Skeletal muscle tissue (tissue), 4 donors: Measurements from ENCODE around the gene ZNF689. TPM values are rescaled to one million over a fixed set of nuclear protein-coding genes. Genes with fewer than 3 reads are reported as not detected.
A peak's percentile ranks its signal among the peaks of the same experiment; 100 is the strongest.

Experiments used
- H3K27ac ChIP-seq: one replicate; pipeline ENCODE4 v1.7.0; 2013; ENCODE audit warnings: mild to moderate bottlenecking, low read depth, low read length, inconsistent platforms
- H3K27me3 ChIP-seq, 3 donors: one replicate each; pipeline ENCODE4 v1.7.0; 2013; ENCODE audit warnings: low read length in 3 of 3; ENCODE audit not compliant: control insufficient read depth in 3 of 3, insufficient read depth in 3 of 3
- H3K36me3 ChIP-seq, 3 donors: one replicate each; pipeline ENCODE4 v1.7.0; 2013; ENCODE audit warnings: low read length in 3 of 3; ENCODE audit not compliant: control insufficient read depth in 3 of 3, insufficient read depth in 3 of 3
- H3K4me1 ChIP-seq, 3 donors: one replicate each; pipeline ENCODE4 v1.7.0; 2013; ENCODE audit warnings: low read length in 3 of 3, mild to moderate bottlenecking in 3 of 3; ENCODE audit not compliant: control insufficient read depth in 3 of 3, insufficient read depth in 3 of 3
- H3K4me3 ChIP-seq, 3 donors: one replicate each; pipeline ENCODE4 v1.7.0; 2013; ENCODE audit warnings: low read length in 3 of 3
- H3K9ac ChIP-seq, 3 donors: one replicate each; pipeline ENCODE4 v1.7.0; 2013; ENCODE audit warnings: low read length in 3 of 3, mild to moderate bottlenecking in 3 of 3, moderate library complexity in 2 of 3, low read depth in 1 of 3
- H3K9me3 ChIP-seq, 3 donors: one replicate each; pipeline ENCODE4 v1.7.0; 2013; ENCODE audit warnings: low read length in 3 of 3; ENCODE audit not compliant: control insufficient read depth in 3 of 3
- total RNA-seq: library from RNA; depleted of rRNA; stranded (reverse); fragments of >200 nt; gene quantifications from one replicate; pipeline ENCODE4 v1.2.3, GENCODE V29; 2014
- donor health status: Osteomylitis.

Gene ZNF689
- total RNA-seq, 1 donor from 2014 or later: 4.7 TPM

DNA sequence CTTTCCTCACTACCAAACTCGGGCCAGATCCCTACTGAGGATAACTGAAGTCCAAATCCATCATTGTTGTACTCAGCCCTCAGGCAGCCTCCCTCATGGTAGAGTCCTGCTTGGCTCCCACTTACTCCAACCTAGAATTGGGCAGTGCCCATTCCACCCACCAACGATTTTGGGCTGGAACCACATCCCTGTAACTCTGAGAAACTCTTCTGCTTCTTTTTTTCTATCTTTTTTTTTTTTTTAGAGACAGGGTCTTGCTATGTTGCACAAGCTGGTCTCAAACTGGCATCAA, 41.8 kb upstream of the ZNF689 start:
- H3K4me1 ChIP-seq: peaks cover 21 to 27% (median 24%) of the 10 kb centered on the region in 3 donors
- peak overlapping the region; percentile 79 to 97 (median 88) for H3K9ac ChIP-seq
- peak overlapping the region; percentile 71 to 91 (median 74) for H3K4me3 ChIP-seq
- H3K27me3 ChIP-seq: no peaks in the 10 kb centered on the region
- H3K27ac ChIP-seq: peak overlapping the region; percentile 93
- peaks cover 37 to 40% (median 38%) of the 10 kb centered on the region in 3 donors for H3K36me3 ChIP-seq
- H3K9me3 ChIP-seq: no peaks in the 10 kb centered on the region

DNA sequence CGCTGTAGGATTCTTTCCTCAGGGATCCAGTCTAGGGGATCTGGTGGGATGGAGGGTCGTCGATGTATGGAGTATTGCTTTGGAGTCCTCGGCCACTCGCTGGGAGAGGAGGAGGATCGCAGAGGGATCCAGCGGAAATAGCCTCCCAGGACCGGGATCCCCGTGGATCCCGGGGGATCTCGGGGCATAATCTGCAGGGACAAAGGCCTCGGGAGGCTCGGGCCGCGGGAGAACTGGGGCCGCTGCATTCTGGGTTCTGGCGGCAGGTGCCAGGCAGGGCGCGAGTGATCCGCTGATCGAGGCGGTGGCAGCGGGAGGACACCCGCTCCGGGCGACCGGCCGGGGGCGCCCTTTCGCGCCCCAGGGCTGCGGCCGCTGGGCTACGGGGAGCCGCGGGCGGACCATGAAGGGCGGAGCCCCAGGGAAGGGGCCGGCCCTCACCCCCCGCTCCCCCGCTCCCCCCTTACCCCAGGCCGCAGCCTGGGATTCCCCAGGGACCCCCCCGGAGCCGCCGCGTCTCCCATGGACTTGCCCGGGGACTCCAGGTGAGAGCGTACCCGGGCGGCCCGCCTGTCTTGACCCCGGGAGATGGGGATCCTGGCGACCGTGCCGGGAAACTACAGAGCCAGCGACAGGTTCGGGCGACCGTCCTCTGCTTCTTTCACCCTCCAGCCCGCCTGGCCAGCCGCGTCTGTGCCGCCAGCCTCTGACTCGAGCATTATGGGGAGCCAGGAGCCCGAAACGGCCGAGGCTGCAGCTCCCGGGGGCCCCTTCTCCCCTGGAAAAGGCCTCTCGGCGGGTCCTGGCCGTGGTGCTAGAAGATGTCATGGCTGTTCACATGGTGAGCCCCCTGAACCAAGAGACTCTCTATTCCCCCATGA, 41.2 kb upstream of the ZNF689 start:
- Histone ChIP-seq H3K27me3 (no peaks in the 10 kb centered on the region), H3K4me1 (peaks cover 17 to 22% (median 21%) of the 10 kb centered on the region in 3 donors), H3K4me3 (peak overlapping the region; percentile 89 to 92 (median 91)), H3K9ac (peak overlapping the region; percentile 96 to 97 (median 97)), H3K36me3 (peaks cover 34 to 35% (median 35%) of the 10 kb centered on the region in 3 donors), H3K27ac (peak overlapping the region; percentile 93), H3K9me3 (no peaks in the 10 kb centered on the region)

DNA sequence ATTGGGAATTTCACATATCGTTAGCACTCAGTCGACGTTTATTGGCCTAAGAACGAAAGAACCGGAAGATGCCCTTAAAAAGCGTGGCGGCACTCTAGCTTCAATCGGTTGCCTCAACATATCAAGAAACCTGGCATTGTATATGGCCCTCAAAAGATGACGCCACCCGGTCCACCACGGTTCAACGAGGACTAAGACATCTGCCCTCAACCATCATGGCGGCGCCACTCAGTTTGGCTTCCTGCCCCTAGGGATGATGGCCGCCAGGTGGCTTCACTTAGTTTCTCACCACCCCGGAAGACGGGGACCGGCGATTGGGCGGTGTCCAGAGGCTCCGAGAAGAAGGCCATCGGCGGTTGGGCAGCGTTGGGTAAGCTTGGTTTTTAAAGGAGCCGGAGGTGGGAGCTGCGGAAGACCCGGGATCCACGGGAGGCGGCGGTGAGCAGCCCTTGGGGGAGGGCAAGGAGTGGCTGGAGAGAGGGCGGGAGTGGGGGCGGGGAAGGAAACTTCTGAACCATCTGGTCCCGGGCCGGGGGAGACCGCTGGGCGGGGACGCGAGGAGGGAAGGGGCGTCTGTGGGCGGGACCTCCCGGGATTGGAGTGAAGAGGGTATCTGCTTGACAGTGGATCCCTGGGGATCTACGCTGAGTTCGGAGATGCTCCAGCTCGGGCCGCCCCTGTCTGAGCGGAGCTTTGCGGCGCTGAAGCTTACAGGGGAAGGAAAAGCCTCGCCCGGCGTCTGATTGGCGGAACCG, 40.4 kb upstream of the ZNF689 start, which contains the start of gene PRR14:
Gene PRR14, plus strand, starts transcription at position 592 of the 755 bp plus-strand sequence. CDS start 686 bp downstream, outside the sequence.
- Histone ChIP-seq H3K9ac (peak within 1 kb of the TSS; percentile 96 to 97 (median 97)), H3K27ac (peak within 1 kb of the TSS; percentile 93), H3K27me3 (no peaks in the 10 kb centered on the region), H3K9me3 (no peaks in the 10 kb centered on the region), H3K36me3 (peaks cover 27 to 28% (median 27%) of the 10 kb centered on the region in 3 donors), H3K4me1 (peaks cover 17 to 22% (median 21%) of the 10 kb centered on the region in 3 donors), H3K4me3 (peak within 1 kb of the TSS; percentile 89 to 92 (median 91))

DNA sequence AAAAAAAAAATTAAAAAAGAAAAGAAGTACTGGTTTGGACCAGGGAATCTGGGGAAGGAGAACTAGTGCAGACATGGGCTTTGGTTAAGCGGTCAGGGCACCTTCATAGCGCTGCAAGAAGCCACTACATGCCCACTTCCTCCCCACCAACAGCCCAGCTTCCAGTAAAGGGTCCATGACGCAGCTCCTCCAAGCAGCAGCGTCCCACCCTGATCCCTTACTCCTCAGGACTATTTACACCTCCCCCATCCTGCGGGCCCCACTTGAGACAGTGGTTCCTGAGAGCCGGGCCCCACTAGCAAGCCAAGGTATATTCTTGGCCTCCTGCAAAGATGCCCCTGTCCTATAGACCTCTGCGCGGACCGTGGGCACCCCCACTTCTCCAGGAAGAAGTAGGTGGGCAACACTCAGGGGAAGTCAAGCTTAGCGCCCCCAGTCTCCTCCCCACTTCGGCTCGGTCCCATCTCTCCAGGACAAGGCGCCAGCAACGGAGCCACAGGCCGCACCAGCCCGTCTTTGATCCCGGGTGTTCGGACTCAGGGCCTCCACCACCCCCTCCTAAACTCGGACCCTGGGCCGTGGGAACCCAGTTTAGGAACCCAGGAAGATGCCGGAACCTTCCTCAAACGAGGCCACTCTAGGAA, 39.7 kb upstream of the ZNF689 start:
- peak overlapping the region; percentile 84 to 97 (median 85) for H3K9ac ChIP-seq
- H3K4me3 ChIP-seq: peak overlapping the region; percentile 78 to 91 (median 83)
- H3K27me3 ChIP-seq: no peaks in the 10 kb centered on the region
- H3K9me3 ChIP-seq: no peaks in the 10 kb centered on the region
- peaks cover 20 to 21% (median 21%) of the 10 kb centered on the region in 3 donors for H3K36me3 ChIP-seq
- H3K27ac ChIP-seq: peak overlapping the region; percentile 93
- peaks cover 17 to 22% (median 21%) of the 10 kb centered on the region in 3 donors for H3K4me1 ChIP-seq

DNA sequence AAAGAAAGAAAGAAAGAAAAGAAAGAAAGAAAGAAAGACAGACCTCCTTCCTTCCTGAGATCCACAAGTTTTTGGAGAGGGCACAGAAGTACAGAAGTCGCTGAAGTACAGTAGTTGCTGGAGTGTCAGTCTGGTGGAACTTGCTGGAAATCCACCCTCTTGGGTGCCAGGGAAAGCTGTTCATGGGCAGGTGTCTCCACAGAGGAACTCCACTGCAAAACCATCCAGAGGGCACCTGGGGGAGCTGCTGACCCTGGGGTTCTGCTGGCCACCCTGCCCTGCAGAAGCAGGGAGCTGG, 37.0 kb upstream of the ZNF689 start:
- Histone ChIP-seq H3K27me3 (no peaks in the 10 kb centered on the region), H3K9ac (no peak overlapping the region), H3K36me3 (peaks cover 0 to 2% (median 0%) of the 10 kb centered on the region in 3 donors), H3K27ac (no peak overlapping the region), H3K9me3 (no peaks in the 10 kb centered on the region), H3K4me1 (peaks cover 12 to 15% (median 12%) of the 10 kb centered on the region in 3 donors), H3K4me3 (no peak overlapping the region)

DNA sequence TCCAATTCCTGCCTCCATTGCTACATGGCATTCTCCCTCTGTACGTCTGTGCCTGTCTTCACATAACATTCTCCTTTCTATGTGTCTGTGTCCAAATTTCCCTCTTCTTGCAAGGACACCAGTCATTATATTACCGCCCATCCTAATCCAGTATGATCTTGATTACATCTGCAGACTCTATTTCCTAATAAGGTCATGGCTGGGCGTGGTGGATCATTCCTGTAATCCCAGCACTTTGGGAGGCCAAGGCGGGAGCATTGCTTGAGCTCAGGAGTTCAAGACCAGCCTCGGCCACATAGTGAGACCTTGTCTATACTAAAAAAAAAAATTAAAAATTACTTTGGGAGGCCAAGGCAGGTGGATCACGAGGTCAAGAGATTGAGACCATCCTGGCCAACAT, 35.5 kb upstream of the ZNF689 start:
- peaks cover 0 to 9% (median 6%) of the 10 kb centered on the region in 3 donors for H3K4me1 ChIP-seq
- no peak overlapping the region for H3K9ac ChIP-seq
- no peaks in the 10 kb centered on the region for H3K36me3 ChIP-seq
- H3K9me3 ChIP-seq: no peaks in the 10 kb centered on the region
- H3K27ac ChIP-seq: no peak overlapping the region
- no peak overlapping the region for H3K4me3 ChIP-seq
- no peaks in the 10 kb centered on the region for H3K27me3 ChIP-seq

DNA sequence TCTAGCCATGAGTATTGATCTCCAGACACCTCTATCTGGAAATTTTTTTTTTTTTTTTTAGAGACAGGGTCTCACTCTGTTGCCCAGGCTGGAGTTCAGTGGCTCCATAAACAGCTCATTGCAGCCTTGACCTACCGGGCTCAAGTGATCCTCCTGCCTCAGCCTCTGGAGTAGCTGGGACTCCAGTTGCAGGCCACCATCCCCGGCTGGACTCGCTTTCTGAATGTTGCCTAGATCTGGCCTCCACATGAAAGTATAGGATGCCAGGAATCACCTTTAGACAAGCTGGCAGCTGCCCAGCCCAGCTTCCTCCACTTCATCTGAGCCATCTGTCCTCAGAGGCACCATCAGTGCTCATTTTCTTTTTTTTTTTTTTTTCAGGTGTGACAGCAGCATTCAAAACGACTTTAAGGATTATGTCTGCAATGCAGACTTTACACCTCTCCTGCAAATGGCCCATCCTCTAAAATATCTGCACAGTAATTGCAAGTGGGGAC, 34.2 kb upstream of the ZNF689 start:
- no peaks in the 10 kb centered on the region for H3K27me3 ChIP-seq
- no peak overlapping the region for H3K9ac ChIP-seq
- H3K36me3 ChIP-seq: no peaks in the 10 kb centered on the region
- no peak overlapping the region for H3K4me3 ChIP-seq
- no peaks in the 10 kb centered on the region for H3K4me1 ChIP-seq
- no peak overlapping the region for H3K27ac ChIP-seq
- H3K9me3 ChIP-seq: no peaks in the 10 kb centered on the region

DNA sequence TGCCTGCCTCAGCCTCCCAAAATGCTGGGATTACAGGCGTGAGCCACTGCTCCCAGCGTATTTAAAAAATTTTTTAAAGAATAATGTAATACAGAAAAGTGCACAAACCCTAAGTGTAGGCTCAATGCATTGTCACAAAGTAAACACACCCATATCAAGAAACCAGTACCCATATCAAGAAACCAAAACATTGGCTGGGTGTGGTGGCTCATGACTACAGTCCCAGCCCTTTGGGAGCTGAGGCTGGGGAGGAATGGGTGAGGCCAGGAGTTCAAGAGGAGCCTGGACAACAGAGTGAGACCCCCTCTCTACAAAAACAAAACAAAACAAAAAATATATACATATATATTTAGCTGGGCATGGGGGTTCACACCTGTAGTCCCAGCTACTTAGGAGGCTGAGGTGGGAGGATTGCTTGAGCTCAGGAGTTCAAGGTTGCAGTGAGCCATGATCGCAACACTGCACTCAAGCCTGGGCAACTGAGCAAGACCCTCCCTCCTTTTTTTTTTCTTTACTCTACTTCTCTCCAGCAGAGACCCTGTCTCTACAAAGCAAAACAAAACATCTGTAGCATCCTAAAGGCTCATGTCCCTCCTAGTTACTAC, 31.3 kb upstream of the ZNF689 start:
- Histone ChIP-seq H3K9me3 (no peaks in the 10 kb centered on the region), H3K27ac (no peak overlapping the region), H3K36me3 (no peaks in the 10 kb centered on the region), H3K27me3 (no peaks in the 10 kb centered on the region), H3K9ac (no peak overlapping the region), H3K4me1 (no peaks in the 10 kb centered on the region), H3K4me3 (no peak overlapping the region)

DNA sequence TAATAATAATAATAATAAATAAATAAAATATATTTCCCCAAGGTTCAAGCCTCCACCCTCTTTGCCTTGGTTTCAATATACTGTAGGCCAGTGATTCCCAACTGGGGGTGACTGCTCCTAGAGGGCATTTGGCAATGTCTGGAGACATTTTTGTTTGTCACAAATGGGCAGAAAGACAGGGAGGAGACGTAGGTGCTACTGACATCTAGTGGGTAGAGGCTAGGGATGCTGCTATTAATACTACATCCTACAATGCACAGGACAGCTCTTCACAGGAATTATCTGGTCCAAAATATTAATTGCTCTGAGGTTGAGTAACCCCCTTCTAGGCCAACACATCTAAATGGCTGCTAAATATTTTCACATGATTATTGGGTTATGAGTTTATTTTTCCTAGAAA, 27.8 kb upstream of the ZNF689 start:
- no peak overlapping the region for H3K4me3 ChIP-seq
- no peaks in the 10 kb centered on the region for H3K27me3 ChIP-seq
- H3K4me1 ChIP-seq: peaks cover 4 to 8% (median 5%) of the 10 kb centered on the region in 3 donors
- no peak overlapping the region for H3K27ac ChIP-seq
- no peak overlapping the region for H3K9ac ChIP-seq
- no peaks in the 10 kb centered on the region for H3K9me3 ChIP-seq
- H3K36me3 ChIP-seq: no peaks in the 10 kb centered on the region
